Upper lobe of left lung (tissue), 4 donors: Measurements from ENCODE around the gene FKBP5.

Experiments used
- POLR2A ChIP-seq, 4 donors: fragments of 450-650 bp; IDR thresholded peaks; one replicate each; pipeline ENCODE4 v1.5.1; 2016 to 2017; ENCODE audit warnings: antibody characterized with exemption in 4 of 4, mild to moderate bottlenecking in 2 of 4
- POLR2AphosphoS5 ChIP-seq, 2 donors: sonication (generic); formaldehyde crosslinking; IDR thresholded peaks; one replicate each; pipeline ENCODE4 v1.5.1; 2017; ENCODE audit warnings: antibody characterized with exemption in 2 of 2
- TF ChIP-seq, protein P1 (sequence below), 6 experiments: fragments of 450-650 bp in 4 of 6; fragments of 200-600 bp in 2 of 6; sonication (generic) in 2 of 6; IDR thresholded peaks; one replicate each; pipeline ENCODE4 v1.5.1; 2016 to 2019; ENCODE audit warnings: antibody characterized with exemption in 6 of 6

DNA sequence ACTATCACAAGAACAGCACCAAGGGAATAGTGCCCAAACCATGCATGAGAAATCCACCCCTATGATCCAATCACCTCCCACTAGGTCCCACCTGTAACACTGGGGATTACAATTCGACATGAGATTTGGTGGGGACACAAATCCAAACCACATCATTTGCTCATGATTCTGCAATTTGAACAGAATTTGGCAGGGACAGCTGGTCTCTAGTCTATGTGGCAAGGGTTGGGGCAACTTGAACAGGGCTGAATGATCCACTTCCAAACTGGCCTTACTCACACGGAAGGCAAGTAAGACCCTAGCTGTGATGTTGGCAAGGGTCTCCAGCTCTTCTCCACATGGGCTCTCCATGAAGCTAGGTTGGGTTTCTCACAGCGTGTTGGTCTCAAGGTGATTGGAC is 10.1 kb upstream of the FKBP5 start:
- TF ChIP-seq, protein P1, sequence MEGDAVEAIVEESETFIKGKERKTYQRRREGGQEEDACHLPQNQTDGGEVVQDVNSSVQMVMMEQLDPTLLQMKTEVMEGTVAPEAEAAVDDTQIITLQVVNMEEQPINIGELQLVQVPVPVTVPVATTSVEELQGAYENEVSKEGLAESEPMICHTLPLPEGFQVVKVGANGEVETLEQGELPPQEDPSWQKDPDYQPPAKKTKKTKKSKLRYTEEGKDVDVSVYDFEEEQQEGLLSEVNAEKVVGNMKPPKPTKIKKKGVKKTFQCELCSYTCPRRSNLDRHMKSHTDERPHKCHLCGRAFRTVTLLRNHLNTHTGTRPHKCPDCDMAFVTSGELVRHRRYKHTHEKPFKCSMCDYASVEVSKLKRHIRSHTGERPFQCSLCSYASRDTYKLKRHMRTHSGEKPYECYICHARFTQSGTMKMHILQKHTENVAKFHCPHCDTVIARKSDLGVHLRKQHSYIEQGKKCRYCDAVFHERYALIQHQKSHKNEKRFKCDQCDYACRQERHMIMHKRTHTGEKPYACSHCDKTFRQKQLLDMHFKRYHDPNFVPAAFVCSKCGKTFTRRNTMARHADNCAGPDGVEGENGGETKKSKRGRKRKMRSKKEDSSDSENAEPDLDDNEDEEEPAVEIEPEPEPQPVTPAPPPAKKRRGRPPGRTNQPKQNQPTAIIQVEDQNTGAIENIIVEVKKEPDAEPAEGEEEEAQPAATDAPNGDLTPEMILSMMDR (IDR thresholded peaks at IDR 0.05) = no peak
- no peak for TF ChIP-seq POLR2A (IDR thresholded peaks at IDR 0.05)
- TF ChIP-seq POLR2AphosphoS5 (IDR thresholded peaks at IDR 0.05) = no peak
